HG03469 (cell line): ENCODE data around the gene C10orf95.

ENCODE experiments used
- ATAC-seq: cut with Tn5 transposase; IDR thresholded peaks from one replicate; pipeline ENCODE4 v1.9.1; 2021; ENCODE audit warnings: mild to moderate bottlenecking, moderate library complexity, moderate number of reproducible peaks; ENCODE audit not compliant: unreplicated experiment

Gene C10orf95

DNA sequence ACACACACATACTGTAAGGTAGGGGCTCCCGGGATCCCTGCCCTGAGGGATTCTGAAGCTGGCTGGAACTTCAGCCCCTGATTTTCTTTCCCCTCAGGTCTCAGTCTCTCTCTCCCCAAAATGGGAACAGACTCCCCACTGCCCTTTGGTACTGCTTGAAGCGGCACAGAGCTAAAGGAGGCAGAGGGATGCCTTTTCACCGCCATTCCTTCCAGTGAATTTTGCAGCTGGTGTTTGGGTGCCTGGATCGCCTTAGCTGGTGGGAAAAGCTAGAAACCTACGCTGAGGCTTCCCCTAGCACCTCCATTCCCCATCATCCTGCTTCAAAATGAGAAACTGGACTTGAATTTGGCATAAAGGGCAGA, 16.2 kb downstream of the C10orf95 start:
- ATAC-seq = no peak

DNA sequence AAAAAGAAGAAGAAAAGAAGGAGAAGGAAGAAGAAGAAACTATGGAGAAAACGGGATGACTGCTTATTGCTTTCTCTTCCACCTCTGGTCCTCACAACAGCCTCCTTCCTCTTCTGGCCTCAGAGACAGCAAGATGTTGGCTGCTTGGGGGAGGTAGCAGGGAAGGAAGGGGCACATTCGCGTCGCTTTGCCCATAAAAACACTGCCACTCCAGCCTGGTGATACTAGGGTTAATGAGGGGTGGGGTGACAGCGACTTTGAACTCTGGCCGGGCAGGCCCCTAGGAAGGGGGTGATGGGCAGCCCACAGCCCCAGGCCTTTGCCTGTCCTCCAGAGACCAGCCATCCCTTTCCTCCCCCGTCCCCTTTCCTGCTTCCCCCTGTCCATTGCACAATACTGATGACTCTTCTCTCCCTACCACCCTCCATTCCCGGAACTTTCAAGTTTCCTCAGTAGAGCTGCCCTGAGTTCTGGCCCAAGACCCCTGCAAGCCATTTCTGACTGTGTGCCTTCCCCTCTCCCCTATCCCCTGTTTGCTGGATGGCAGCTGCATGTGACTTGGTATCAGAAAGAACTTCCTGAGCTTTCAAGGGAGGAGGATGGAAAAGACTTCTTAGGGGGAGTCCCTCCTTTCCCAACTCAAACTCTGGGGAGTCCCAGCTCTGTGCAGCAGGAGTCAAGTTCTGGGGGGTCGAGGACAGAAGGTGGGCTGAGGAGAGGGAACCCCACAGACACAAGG, 16.8 kb downstream of the C10orf95 start:
- ATAC-seq = no peak

DNA sequence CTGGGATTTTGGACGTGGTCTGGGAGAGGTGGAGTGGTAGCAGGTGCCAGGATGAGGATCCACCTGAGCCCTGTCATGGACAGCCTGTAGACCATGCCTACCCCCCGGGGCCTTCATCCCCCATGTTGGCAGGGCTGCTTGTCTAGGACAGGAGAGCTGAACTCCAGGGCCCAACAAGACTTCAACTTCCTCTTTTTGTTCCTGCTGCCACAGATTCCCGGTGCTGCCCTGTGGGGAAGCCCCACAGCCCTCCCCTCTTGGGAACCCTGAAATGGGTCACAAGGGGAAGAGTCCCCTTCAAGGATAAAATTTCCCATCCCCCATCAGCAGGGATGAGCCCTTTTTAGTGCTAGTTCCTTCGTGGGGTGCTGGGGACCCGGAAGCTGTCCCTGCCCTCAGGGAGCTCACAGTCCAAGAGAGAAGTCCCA, 17.7 kb downstream of the C10orf95 start:
- no peak for ATAC-seq

DNA sequence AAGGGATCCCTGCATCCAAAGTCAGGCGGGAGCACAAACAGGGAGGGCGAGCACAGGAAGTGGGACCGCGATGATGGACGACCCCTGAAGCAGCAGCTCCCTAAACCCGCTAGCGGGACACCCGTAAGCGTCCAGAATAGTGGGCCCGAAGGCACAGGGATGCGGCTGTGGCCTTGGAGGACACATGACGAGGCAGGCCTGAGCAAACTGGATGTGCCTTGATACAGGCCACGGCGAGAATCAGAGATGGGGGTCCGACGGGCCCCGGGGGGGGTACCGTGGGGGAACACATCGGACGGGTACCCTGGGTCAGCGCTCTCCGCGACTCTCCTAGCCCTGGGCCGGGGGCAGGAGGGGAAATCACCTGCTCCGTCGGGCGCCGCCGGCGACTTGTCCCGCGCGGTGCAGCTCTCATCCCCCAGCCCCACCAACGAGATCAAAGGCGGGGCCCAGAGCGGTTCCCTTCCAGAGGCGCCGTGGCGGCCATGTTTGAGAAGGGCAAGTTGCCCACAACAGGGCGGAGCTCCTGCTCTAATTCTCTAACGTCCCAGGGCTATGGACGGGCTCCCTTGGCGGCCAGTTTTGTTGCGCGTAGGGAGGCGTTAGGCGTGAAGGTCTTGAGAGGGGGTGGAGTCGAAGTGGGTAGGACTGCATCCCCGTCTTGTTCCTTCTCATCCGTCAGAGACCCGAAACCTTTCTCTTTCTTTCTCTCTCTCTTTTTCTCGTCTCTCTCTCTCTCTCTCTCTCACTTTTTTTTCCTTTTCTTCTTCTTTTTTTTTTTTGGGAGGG, 19.0 kb downstream of the C10orf95 start, which contains the start of gene CUEDC2:
Gene CUEDC2 (minus strand): TSS at position 413 of the 789 bp plus-strand sequence. CDS start 7,386 bp downstream, outside the sequence.
- peak; percentile 64 for ATAC-seq

DNA sequence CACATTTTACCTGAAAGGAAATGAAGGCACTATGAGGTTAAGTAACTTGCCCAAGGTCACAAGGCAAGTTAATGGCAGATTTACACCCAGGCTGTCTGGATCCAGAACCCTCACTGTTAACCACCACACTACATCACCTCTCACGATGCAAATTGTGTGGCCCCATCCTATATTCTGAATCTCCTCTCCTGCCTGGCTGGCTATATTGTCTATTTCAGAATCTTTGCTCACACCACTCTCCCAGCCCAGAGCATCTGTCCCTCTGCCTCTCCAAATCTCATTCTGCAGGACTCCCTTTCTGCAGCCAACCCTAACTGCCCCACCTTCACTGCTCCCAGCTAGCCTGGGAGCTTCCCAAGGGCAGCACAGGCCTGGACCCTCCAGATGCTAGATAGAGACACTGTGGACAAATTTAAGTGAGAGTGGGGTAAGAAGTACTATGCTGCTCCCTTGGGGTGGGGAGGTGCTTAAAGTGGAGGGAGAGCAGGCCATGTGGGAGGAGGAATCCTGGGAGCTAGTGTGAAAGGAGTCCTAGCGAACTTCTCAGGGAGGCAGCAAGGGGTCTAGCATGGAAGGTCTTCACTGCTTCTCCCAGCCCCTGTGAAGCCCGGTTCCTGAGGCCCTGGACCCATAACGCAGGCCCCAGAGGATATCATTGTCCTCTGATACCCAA, 19.8 kb downstream of the C10orf95 start:
- no peak for ATAC-seq

DNA sequence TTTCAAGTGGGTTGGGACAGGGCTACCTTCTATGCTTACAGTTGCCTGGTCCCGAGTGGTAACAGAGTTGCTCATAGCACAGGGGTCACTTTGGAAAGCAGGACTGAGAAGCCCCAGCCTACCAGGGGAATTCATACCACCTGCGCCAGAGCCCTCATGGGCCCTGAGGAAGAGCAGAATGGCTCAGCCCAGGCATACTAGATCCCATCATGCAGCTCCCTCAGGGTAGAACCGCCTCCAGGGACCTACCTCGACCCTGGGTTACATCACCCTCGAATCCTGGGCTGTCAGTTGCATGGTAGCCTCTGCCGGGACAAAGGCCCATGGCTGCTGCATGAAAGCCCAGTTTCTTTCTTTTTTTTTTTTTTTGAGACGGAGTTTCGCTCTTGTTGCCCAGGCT, 21.9 kb downstream of the C10orf95 start:
- no peak for ATAC-seq

DNA sequence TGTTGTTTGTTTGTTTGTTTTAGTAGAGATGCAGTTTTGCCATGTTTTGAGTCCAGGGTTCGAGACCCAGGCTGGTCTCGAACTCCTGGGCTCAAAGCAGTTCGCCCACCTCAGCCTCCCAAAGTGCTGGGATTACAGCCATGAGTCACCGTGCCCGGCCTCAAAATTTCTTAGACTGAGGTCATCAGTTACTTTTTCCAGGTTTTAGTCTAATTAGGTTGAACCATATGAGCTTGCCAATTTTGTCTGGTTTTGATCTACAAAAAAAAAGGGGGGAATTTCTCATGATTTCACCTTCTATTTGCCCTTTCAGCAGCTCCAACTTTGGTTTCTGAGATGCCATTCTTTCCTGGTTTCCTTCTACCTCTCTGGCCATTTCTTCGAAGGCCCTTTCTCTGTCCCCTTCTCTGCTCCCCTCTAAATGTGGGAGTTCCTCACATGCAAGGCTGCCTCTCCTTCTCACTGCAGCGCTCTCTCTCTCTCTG, 24.5 kb downstream of the C10orf95 start:
- no peak for ATAC-seq

DNA sequence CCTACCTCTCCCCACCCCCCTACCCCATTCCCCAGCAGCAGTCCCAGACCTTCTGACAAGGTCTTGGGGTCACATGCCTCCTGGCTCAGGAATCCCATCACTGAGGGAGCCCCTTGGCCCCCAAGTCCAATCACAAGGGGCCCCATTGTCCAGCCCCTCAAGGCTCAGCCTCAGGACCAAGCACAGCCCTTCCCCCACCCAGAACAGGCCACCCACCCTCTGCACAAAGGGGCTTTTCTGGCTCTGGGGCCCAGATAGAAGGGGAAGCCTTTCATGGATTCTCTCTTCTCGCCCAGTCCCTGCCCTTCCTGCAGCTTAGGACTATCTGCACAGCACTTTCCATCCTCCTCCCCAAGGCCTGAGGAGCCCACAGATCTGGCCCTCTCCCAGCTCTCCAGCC, 25.9 kb downstream of the C10orf95 start:
- no peak for ATAC-seq

DNA sequence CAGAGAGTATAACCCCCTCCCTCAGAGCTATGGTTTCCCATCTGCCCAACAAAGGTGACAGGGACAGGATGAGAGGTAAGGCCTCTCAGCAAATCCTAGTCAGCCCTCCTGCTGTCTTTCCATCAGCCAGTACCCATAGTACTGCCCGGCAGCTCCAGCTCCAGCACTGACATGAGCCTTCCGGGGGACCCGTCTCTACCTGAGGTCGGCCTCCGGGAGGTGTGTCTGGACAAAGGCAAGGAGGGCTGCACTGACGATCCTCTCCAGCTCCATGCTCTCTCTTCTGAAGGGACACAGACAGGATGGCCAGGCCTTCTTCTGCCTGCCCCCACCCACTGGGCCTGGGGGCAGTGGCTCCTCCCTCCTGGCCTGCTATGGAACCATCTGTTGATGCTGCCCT, 26.4 kb downstream of the C10orf95 start:
- ATAC-seq = no peak

DNA sequence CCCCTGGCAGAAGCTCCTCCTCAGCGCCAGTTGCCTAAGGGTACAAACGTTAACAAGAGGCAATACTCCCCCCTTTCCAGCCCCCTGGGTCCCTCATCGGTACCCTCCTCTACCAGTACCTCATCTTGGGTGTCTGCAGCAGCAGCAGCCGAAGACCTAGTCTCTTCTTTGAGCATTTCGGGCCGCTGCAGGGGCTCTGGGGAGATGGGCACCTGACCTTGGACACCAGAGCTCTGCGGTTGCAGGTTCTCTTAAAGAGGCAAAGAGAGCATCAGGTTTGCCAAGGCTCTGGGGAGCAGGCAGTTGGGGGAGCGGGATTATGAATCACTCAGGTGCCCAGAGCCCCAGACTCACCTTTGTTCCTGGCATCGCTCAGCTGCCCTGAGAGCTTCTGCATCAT, 27.2 kb downstream of the C10orf95 start:
- no peak for ATAC-seq

DNA sequence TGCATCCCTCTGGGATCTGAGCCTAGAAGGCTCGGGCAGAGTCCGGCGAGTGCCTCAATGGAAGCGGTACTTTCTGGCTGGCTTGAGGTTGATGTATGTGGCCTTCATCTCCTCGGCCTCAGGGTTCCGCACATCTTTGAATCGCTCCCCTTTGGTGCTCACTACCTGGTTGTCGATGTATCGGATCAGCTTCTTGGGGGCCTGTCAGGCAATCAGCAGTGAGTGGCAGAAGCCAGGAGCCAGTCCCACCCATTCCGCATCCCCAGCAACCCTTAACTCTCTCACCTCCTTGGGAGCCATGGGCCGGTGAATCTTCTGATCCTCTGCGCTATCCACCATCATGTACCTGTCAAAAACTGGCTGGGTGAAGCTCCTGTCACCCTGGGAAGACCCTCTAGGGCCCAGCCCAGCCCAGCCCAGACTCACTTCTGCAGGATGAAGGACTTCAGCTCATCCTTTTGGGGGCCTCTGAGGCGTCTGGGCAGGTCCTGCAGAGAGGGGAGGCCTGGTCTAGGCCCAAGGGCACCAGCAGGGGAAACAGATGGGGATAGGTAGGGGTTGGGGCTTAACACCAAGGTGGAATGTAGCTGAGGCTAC, 27.9 kb downstream of the C10orf95 start:
- no peak for ATAC-seq

DNA sequence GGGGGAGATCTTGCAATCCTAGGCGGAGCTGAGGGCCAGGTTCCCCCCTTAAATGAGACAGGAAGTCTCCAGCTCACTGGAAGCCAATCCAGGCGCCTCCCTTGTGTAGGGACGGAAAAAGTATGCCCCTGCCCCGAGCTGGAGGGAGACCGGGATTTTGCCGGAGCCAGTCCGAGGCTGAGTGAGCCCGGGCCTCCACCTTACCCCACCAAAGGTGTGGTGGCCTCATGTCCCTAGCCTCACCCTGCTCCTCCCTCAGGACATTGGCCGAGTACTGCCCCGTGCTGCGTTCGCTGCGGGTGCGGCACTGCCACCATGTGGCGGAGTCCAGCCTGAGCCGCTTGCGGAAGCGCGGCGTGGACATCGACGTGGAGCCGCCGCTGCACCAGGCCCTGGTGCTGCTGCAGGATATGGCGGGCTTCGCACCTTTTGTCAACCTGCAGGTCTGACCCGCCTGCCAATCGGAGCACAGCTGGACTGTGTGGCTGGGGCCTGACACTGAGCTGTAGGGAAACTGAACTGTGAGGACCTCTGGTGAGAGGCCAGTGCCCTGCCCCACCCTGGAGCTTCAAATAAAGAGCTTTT, 28.7 kb downstream of the C10orf95 start:
- ATAC-seq = no peak

DNA sequence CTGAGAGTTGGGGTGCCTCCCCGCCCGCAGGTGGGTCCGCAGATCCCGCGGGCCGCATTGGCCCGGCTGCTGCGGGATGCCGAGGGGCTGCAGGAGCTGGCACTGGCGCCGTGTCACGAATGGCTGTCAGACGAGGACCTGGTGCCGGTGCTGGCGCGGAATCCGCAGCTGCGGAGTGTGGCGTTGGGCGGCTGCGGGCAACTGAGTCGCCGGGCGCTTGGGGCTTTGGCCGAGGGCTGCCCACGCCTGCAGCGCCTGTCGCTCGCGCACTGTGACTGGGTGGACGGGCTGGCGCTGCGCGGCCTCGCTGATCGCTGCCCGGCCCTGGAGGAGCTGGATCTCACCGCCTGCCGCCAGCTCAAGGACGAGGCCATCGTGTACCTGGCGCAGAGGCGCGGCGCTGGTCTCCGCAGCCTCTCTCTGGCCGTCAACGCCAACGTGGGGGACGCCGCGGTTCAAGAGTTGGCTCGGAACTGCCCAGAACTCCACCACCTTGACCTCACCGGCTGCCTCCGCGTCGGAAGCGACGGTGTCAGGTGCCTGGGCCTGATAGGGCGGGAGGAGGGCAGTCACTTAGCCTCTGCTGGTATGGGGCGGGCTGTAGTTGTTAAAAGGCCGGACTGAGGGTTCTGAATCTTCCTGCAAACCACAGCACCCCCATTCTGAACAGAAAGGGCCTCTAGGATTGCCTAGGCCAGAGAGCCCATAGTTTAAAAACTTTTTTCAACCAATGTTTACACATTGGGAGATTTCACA, 29.4 kb downstream of the C10orf95 start:
- no peak for ATAC-seq

DNA sequence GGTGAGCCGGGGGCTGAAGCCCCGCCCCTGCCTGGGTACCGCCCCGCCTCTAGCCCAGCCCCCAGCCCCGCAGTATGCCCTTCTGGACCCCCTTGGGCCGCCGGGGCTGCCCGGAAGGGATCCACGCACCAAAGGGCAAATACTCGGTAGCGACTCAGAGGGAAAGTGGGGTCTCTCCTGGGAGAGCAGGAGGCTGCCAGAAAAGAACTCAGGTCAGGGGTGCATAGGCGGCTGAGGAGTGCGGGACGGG, 29.9 kb downstream of the C10orf95 start:
- ATAC-seq = no peak

DNA sequence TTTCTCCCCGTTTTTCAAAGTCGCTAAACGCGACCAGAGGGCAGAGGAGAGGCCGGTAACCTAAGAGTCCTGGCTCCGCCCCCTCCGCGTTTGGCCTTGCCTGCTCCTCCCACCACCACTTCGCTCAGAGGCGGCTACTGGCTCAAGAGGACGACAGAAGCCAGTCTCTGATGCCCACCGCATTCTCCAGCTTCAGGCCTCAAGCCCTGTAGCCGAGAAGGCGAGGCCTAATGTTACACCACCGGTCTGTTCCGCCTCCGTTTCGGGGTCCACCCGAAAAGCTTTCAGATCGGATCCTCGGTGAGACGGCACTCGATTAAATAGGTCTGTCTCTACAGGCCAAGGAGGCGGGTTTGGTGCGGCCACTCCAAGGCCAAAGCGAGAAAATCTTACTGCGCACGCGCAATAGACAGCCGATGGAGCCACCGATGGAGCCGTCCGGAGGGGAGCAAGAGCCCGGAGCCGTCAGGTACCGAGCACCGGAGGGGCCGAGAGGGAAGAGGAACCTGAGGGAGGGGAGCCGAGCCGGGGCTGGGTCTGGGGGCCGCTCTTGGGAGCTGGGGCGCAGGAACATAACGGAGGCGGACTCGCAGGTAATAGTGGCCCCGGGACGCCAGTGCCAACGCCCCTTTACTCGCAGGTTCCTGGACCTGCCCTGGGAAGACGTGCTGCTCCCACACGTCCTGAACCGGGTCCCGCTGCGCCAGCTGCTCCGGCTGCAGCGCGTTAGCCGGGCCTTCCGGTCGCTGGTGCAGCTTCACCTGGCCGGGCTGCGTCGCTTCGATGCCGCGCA, 30.4 kb downstream of the C10orf95 start, which contains the start of gene FBXL15:
Gene FBXL15 (plus strand): TSS at position 123 of the 793 bp plus-strand sequence. CDS start 294 bp downstream, at position 417.
- peak; percentile 29 for ATAC-seq

DNA sequence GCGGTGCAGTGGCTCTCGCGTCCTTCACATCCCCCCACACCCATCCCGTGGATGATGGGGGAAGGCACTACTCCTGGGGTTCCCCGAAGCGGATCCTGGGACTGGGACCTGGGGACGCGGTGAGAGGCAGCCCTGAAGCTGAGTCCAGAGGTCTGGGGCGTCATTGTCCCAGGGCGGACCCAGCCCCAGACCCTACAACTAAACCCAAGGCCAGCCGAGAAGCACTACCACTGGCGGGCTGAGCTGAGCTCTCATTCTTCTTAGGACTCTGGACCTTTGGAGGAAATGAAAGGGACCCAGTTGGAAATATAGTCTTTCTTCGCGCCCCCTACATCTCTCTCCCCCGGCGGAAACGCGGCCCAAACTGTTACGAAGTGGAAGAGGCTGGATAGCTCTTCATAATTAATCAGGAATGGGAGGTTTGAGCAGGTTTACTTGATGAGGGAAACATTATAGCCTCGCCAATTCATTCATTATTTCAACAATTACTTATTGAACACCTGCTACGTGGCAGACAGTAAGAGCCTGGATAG, 31.1 kb downstream of the C10orf95 start:
- ATAC-seq = no peak

DNA sequence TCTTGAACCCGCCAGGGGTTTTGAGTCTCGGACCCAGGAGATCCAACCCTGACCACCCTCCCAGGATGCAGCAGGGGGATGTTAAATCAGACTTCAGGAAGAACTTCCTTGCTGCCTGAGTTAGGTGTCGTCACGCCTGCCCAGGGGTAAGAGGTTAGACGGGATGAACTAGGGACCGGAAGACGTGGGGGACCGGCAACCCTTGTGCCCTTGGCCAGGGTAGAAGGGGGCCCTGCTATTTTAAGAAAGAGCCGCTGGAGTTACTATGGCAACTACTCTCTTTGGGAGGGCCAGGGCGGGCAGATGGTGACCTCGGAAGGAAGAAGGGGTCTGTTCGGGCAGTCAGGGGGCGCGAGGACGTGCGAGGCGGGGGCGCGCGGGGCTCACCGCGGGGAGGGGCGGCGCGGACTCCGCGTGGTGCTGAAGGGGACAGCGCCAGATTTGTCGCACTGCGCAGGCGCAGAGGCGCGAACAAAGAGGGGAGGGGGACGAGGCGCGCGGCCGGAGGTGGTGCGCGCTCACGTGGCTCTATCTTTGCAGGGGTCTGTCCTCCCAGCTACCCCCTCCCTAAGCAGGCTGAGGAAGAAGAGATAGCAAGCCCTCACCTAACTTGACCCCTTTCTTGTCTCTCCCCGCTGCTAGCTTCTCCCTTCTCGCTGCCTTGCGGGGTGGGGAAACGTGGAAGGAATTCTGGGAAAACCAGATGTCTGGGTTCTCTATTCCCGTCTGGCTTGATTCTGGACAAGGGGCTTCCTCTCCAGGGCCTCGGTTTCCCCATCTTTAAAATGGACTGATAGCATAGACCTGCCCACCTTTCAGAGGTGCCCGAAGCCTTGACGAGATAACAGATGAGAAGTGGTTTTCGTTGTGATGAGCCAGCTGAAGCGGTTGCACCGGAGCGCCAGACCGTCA, 31.8 kb downstream of the C10orf95 start:
- ATAC-seq = no peak

DNA sequence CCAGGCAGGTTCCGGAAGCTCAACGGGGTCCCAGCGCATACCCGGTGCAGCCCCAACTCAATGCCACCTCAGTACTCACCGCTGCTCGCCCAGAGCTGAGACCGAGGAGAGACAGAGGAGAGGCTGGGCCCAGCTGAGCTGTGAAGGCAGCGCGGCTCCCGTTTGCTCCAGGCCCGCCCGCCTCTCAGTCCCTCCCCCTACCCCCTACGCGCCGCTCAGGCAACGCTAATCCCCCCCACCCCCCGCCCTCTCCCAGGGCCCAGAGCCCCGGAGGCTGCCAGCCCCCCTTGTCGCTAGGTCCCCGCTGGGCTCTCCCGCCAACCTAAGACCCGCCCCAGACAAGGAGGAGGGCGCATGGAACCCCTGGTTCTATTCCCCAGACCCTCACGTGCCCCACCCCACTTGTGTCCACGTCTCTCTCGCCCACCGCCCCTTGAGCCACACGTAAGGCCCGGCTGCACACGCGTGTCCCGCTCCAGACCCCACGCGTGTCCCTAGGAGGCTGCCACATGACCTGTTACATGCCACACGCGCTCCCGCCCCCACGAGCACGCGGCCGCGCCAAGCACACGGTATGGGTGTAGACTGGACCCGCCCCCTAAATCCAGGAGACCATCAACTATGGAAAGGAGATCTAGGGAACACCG, 32.6 kb downstream of the C10orf95 start, which contains the start of gene PSD:
Gene PSD (minus strand): TSS at position 164 of the 647 bp plus-strand sequence. CDS start 1,747 bp downstream, outside the sequence.
- no peak for ATAC-seq
